Stimulated activated CD4-positive, alpha-beta T cell treated with anti-CD3 and anti-CD28 coated beads, Interleukin-4, amount 100 ng/mL, for 1 hour (primary cell): ENCODE measurements around the gene SH2D7.

Source experiments
- DNase-seq: peaks from one replicate; pipeline ENCODE4 v3.0.0-alpha.2; 2020

SH2D7 gene

GRCh38 chr15:78092261-78093041, at the start of gene SH2D7:
TSS of gene SH2D7 (plus strand) at chr15:78092561. CDS start at chr15:78092585, 24 bp downstream.
- DNase-seq, result no peak

DNA sequence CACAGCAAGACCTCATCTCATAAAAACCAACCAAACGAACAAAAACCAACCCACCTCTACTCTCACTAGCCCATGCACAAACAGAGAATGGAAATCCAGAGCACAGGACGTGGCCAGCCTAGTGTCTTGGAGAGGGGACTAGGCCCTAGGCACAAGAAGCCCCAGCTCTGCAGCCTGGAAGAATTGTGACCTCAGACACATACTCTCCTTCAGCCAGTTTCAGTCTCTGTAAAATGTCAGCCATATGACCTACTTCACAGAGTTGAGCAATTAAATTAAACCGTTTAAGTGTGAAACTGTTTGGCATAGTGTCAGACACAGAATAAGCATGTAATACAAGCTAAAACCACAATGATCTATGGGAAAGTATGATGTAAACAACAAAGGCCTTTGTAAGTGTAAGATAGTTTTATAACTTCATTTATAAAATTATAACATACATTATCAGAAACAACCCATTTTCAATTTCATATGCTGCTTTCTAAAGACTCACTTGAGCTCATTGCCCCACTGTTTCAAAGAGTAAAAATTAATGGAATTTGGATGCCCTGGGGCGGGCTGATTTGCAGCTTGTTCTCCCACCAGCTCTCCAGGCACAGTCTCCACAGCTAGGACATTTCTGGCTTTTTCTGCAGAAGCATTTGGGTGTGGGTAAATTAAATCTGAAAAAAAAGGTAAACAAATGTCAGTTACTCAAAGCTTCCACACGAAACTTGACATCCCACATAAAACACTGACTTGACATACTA, 47.8 kb upstream of the SH2D7 start:
- DNase-seq, result no peak

GRCh38 chr15:78045189-78045588, 47.2 kb upstream of the SH2D7 start:
- DNase-seq, result no peak

DNA sequence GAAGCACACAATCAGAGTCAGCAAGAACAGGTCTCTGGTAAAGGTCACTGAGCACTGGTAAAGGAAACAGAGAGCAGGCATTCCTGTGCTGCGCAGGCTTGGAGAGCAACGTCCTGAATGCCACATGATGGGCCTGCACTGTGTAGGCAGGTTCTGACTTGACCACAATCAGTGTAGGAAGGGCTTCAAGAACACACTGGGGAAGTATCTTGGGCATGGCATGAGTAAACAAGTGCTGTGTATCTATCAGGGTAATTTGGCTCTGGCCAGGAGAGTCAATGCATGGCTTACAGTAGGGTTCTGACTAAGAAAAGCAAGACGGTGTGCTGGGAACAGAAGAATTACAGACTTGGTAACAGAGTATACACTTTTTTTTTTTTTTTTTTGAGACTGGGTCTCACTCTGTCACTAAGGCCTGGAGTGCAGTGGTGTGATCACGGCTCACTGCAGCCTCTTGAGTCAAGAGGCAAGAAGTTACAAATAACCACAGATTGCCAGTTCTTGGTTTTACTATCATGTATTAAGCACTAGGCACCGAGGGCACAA, 45.5 kb upstream of the SH2D7 start:
- DNase-seq, result no peak

DNA sequence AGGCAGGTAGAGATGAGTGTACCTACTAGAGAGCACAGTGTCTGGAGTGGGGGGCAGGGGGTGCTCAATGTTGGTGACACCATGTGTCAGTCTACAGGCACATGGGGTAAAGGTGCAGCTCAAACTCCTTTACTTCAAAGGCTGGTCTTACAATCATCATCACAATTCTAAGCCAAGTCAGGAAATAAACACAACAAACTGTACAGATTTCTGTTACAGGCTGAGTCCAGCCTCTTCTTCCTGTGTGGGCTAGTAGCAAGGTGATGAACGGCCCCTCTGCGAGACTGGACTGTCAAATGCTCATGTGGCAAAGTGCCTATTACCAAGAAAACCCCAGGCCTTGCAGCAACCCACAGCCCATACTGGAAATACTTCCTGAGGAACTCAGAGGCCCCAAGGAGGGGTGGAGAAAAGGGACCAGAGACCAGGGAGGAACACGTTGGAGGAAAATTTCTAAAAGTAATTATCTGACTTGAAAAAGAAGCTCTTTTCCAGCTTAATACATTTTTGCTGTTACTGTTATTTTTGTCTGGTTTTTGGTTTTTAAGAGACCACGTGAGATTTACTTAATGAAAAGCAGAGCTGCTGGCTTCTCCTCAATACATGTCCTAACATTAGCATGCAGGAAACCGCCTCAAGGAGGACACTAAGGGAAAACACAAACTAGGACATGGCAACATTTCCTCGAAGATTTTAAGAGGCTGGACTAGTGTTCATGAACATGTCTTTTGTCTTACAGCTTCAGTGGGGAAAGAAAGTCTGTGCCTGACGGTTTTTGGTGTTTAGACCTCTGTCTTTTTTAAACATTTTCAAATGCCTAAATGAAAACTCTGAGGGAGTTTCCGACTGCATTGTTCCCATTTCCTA, 44.4 kb upstream of the SH2D7 start:
- no peak for DNase-seq

- no peak for DNase-seq
These were observed 43.8 kb upstream of the SH2D7 start for GRCh38 chr15:78048628-78048920.

DNA sequence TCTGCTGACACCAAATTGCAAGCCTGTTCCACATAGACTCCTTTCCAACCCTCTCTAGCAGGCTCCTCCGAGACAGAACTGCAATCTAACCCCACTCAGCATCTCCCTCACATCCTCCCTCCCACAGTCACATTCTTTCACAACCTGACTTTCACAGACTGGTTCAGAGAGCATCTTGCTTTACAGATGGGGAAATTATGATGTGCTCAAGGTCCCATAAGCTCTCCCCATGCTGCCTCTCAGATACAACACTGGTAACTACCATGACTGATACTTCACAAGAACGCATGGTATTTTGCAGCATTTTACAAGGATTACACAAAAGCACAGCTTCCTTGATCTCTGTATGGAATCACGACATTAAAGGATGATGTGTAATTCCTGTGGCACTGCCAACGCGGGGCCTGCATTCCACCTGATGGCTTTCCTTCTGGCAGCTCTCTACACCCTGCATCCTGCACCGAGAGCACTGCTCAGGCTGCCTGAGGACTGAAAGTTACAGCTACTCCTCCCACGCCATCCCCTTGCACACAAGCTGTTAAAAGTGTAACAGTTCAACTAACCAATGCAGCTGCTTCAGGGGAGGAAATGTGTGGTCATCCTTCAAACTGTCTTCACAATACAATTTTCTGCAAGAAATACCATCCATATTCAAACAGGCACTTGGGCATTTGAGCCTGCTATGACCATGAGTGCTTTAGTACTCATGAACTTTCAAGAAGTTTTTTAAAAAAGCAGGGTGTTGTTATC, 42.5 kb upstream of the SH2D7 start:
- peak; percentile 60 for DNase-seq

GRCh38 chr15:78050441-78050809, 41.9 kb upstream of the SH2D7 start:
- DNase-seq, result no peak

- DNase-seq, result no peak
These were observed 41.5 kb upstream of the SH2D7 start for GRCh38 chr15:78050826-78051225.

- DNase-seq, result no peak
These were observed 40.8 kb upstream of the SH2D7 start for GRCh38 chr15:78051596-78051995.

DNA sequence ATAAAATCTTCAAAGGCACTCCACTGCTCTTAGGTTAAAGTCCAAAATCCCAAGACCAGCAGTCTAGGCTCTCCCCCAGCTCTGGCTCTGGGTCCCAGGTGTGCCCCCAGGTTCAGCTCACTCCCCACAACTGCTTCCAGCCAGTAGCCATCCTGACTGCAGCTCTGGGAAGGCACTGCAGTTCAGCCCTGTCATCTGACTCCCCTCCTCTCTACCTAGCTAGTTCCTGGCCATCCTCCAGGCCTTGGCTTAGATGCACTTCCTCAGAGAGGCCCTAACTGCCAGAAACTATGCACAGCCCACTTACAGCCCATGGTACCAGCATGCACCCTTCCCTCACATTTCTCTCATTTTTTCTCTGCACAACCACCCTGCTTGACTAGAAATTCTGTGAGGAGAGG, 40.4 kb upstream of the SH2D7 start:
- DNase-seq, result no peak

DNA sequence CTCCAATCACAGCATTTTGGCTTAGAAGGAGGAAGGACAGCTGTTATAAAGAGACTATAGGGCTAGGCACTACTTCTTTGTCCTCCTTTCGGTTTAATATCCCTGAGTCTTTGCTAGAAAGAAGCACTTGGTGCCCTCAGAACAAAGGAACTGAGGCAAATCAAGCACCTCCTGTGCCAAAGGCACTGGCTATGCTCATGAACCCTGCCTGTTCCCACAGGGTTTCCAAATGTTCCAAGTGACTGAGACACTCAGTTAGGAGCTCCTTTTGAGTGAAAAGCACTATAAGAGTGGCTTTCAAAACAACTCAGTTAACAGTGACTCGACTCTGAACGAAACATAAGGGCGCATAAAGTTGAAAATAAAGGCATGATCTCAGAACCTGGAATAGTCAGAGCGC, 39.8 kb upstream of the SH2D7 start:
- no peak for DNase-seq

DNA sequence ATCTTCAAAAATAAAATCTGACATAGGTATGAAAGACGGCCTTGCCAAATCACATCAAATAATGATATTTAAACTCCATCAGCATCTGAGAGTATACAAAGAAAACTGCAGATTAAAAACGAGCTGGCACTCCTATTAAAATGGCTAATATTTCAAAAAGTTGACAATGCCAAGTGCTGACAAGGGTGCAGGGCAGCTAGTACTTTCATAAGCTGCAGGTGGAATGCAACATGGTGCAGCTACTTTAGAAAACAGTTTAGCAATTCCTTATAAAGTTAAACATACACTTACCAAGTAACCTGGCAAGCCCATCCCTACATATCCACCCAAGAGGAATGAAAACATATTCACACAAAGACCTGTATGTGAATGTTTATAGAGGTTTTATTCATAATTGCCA, 37.8 kb upstream of the SH2D7 start:
- DNase-seq, result no peak

DNA sequence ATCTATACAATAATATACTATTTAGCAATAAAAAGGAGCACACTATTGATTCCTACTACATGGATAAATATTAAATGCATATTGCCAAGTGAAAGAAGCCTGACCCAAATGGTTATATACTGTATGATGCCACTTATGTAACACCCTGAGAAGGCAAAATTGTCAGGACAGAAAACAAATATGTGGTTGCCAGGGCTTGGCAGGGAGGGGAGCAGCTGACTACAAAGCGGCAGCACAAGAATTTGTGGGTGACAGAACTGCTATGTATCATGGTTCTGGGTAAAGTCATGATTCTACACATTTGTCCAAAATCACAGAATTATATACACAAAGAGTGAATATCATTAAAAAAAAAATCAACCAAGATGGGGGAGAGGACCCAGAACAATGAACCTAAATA, 37.4 kb upstream of the SH2D7 start:
- DNase-seq, result no peak

DNA sequence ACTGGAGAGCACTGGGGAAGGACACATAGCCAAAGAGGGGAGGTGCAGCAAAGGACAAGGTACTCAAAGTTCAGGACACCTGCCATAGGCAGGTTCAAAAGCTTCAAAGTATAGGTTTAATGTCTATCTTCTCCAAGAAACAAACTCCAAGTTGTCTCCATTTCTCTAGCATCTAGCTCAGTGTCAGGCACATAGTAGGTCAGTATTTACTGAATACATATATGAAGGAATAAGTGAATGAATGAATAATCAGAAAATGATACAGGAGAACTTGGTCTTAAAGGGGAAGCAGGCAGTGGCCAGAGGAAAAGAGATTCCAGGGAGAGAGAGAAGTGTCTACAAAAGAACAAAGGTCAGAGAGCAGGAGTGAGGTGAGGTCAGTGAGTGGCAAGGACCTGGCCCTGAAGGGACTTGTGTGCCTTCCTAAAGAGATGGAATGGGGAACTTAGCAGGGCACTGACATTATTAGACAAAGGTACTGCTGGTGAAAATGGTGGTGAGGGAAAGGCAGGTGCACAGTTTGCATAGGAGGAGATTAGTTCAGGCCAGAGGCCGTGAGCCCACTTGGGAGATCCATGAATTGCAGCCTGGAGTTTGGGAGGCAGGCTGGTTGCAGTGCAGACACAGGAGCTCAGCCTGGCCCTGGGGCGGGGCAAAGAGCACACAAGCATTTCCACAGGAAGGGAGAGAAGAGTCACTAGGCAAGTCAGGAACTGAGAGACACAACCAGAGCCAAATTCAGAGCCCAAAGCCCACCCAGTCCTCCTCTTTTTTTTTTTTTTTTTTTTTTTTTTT, 36.2 kb upstream of the SH2D7 start:
- DNase-seq, result no peak

DNA sequence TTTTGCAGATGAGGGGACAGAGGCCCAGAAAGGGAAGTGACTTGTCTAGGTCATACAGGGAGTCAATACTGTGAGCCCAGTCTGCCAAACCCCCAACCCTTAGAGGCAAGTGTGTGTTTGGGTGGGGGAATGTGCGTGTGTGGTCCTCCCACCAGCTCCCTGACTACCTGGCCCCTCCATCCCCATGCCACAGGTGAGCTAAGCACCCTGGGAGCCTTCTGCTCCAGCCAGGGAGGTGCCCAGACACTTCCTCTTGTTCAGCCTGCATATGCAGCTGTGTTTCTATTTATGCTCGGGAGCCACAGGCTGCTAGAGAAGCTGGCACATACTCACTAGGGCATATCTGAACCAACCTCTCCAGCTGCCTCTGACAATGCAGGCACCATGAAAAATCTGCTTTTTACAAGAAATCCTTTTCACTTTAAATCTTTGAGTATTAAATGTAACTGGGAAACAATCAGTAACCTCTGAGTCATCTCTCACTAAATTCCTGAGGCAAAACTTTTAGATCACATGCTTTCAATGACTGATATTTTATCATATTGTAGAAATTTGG, 35.6 kb upstream of the SH2D7 start:
- no peak for DNase-seq

DNA sequence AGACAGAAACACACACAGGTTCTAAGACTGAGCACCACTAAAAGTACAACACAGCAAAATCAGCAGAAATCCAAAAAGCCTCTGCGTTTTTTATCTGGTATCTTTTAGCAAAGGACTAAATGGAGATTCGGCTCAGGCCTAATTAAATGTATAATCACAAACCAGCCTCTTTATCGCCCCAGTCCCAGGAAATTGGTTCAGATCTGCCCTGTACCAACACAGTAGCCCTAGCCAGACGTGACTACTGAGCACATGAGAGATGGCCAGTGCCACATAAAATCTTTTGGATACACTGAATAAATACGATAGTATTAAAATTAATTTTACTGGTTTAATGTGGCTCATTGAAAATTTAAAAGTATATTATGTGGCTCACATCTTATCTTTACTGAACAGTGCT, 34.6 kb upstream of the SH2D7 start:
- DNase-seq, result no peak

- no peak for DNase-seq
These were observed 33.9 kb upstream of the SH2D7 start for GRCh38 chr15:78058401-78058935.

DNA sequence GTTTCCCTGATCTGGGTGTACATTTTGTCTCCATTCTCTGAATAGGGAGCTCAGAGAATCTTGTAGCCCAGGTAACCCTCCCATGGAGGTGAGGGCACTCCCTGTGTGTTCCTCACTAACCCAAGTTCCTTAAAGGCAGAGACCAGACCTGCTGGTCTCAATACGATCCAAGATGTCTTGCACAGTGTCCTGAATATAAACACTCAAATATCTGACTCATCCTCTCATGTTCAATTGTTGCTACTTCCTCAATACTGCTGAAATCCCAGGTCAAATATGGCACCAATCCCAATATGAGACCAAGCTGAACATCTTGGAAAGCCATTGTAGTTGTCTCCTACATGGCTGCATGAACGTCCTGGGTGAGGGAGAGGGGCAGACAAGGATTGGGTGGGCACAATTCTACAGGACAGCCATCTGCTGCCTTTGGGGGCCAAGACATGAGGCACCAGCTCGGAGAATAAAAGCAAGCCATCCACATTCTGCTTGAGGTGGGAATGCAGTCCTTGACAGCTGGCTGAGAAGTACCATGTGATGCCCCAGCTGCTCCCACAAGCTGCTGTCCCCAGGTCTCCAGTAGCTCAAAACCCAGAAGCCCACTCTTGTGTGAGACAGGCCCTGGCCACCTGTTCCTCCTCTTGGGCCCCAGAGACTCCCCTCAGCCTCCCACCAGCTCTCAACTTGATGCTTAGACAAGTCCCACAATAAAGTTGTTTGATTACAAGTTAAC, 33.1 kb upstream of the SH2D7 start:
- DNase-seq, result no peak

GRCh38 chr15:78060232-78060631, 32.1 kb upstream of the SH2D7 start:
- DNase-seq, result no peak
